Measurements from ENCODE around the gene VWA5B2. TPM values are rescaled to one million over a fixed set of nuclear protein-coding genes. Genes with fewer than 3 reads are reported as not detected.

Gene VWA5B2
- total and polyA plus RNA-seq, 2 of the 13 experiments (the other 11 are each of a cell fraction or from before 2014, with no cell fraction given), result 0.03 to 0.04 TPM

DNA sequence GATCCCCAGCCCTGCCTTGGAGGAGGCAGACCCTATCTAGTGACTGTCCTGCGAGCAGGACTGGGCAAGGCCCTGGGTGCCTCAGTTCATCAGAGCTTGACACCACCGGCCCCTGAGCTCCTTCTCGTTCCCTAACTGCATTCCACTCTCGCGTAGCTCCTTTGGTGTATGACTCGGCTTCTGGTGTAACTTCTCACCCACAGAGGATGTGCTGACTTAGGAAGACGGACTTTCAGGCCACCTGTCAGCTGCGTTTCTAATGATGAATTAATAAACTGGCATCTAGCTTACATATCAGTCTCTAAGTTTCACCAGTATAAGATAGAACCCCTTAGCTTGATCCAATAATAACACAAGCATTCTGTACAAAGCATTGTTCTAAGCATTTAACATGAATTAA is 25.9 kb upstream of the VWA5B2 start (continued):
- no peak for TF ChIP-seq HNRNPK (IDR thresholded peaks at IDR 0.05; ENCODE audit: low read depth, low read length, poor library complexity, severe bottlenecking)
- TF ChIP-seq, protein P1, sequence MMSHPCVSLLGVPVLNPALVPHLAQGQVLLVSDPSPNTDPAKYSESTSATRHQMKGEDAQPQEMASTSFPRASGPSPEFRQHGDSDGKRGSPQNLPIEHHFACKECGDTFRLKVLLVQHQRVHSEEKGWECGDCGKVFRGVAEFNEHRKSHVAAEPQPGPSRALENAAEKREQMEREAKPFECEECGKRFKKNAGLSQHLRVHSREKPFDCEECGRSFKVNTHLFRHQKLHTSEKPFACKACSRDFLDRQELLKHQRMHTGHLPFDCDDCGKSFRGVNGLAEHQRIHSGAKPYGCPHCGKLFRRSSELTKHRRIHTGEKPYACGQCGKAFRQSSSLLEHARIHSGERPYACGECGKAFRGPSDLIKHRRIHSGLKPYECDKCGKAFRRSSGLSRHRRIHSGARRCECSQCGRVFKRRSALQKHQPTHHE (CRISPR knock-in tag; IDR thresholded peaks at IDR 0.05; ENCODE audit: borderline replicate concordance), result no peak

DNA sequence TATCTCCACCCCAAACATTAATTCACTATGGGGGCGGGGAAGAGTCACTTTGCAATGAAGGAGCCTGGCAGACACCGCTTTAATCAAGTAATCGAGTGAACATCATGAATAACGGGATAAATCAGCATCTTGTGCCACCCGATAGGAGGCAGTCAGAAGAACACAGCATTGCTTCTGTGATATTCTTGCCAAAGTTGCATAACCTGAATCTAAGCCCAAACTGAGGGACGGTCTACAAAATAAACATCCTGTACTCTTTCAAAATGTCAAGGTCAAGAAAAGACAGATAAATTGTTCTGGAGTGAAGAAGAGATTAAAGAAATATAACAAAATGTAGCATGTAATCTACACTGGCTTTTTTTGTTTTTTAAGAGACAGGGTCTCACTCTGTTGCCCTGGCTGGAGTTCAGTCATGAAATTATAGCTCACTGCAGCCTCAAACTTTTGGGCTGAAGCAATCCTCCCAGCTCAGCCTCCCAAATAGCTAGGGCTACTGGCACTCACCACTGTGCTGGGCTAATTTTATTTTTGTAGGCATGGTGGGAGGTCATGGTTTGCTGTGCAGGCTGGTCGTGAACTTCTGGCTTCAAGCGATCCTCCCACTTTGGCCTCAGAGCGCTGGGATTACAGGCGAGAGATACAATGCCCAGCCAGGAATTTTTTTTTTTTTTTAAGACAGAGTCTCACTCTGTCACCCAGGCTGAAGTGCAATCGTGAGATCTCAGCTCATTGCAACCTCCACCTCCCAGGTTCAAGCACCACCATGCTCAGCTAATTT is 20.1 kb upstream of the VWA5B2 start:
- Histone ChIP-seq H3K9me3 (ENCODE audit: low read length) (no peaks in the 10 kb centered on the region), H3K4me2 (ENCODE audit: low read depth, low read length) (no peak overlapping the region), H4K20me1 (ENCODE audit: insufficient read depth, low read length) (no peaks in the 10 kb centered on the region), H3K27ac (ENCODE audit: extremely low read length, insufficient read depth, low read length) (no peak overlapping the region), H3K4me1 (ENCODE audit: insufficient read depth, low read length) (no peaks in the 10 kb centered on the region), H3K27me3 (ENCODE audit: control insufficient read depth in 1 of 2, insufficient read depth in 2 of 2, low read length in 2 of 2) (peaks cover 7 to 23% of the 10 kb centered on the region in 2 experiments; a peak in 4 of 5 replicates), H3K36me3 (replicated peaks in 1 of 2; ENCODE audit: control insufficient read depth in 1 of 2, insufficient read depth in 2 of 2, low read length in 2 of 2) (no peaks in the 10 kb centered on the region), H3K9ac (ENCODE audit: insufficient read depth, low read depth, low read length) (no peak overlapping the region), H3K4me3 (replicated peaks in 1 of 3; ENCODE audit: insufficient read depth in 1 of 3, low read depth in 2 of 3, low read length in 3 of 3) (no peak overlapping the region), H2AFZ (ENCODE audit: low read length) (no peak overlapping the region), H3K79me2 (ENCODE audit: insufficient read depth, low read length) (no peaks in the 10 kb centered on the region)
- ChIA-PET POLR2A (no interaction called here), CTCF (ENCODE audit: low intra/inter-chr PET ratio, low total read pairs) (no interaction called here)
- no peak for FAIRE-seq
- no peak for TF ChIP-seq ZNF766 (CRISPR knock-in tag; IDR thresholded peaks at IDR 0.05; ENCODE audit: borderline replicate concordance)
- intact Hi-C loops (cut with micrococcal nuclease; ENCODE audit: unreplicated experiment) (no loop called here), in situ Hi-C loops (cut with HindIII; ENCODE audit: extremely low pct_ligation_motif_present, low pct_unique_long_range_greater_than_20kb) (no loop called here)
- no peak for DNase-seq (ENCODE audit: low spot score)
- no peak for ATAC-seq
- BruUV-seq (replicated peaks), result no TSS peak
- WGBS (ENCODE audit: low lambda C conversion rate), result 12% methylated on average over 11 of the region's 11 CpGs

DNA sequence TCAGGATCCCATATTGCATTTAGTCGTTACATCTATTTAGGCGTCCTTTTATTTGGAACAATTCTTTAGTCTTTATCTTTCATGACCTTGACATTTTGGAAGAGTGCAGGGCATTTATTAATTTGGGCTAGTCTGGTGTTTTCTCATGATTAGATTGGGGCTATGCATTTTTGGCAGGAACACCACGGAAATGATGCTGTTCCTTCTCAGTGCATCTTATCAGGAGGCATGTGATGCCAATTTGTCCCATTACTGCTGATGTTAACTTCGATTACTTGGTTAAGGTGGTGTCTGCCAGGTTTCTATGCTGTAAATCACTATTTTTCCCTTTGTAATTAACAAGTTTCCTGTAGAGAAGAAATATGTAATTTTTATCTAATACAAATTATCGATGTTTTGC is 18.1 kb upstream of the VWA5B2 start:
- no peak for TF ChIP-seq ZNF230 (CRISPR knock-in tag; IDR thresholded peaks at IDR 0.05)
- TF ChIP-seq RBAK (CRISPR knock-in tag; IDR thresholded peaks at IDR 0.05), result no peak
- Histone ChIP-seq H3K9me3 (ENCODE audit: low read length) (no peaks in the 10 kb centered on the region), H3K27ac (ENCODE audit: extremely low read length, insufficient read depth, low read length) (no peak overlapping the region), H3K27me3 (ENCODE audit: control insufficient read depth in 1 of 2, insufficient read depth in 2 of 2, low read length in 2 of 2) (peaks cover 4 to 11% of the 10 kb centered on the region in 2 experiments; a peak in 4 of 5 replicates), H3K36me3 (replicated peaks in 1 of 2; ENCODE audit: control insufficient read depth in 1 of 2, insufficient read depth in 2 of 2, low read length in 2 of 2) (no peaks in the 10 kb centered on the region), H3K4me1 (ENCODE audit: insufficient read depth, low read length) (no peaks in the 10 kb centered on the region), H3K4me2 (ENCODE audit: low read depth, low read length) (no peak overlapping the region), H3K4me3 (replicated peaks in 1 of 3; ENCODE audit: insufficient read depth in 1 of 3, low read depth in 2 of 3, low read length in 3 of 3) (no peak overlapping the region), H2AFZ (ENCODE audit: low read length) (no peak overlapping the region), H4K20me1 (ENCODE audit: insufficient read depth, low read length) (no peaks in the 10 kb centered on the region), H3K9ac (ENCODE audit: insufficient read depth, low read depth, low read length) (no peak overlapping the region), H3K79me2 (ENCODE audit: insufficient read depth, low read length) (no peaks in the 10 kb centered on the region)
- WGBS (ENCODE audit: low lambda C conversion rate), result 26% methylated on average over 5 of the region's 5 CpGs
- FAIRE-seq (no peak), ATAC-seq (no peak), DNase-seq (ENCODE audit: low spot score) (no peak)
- intact Hi-C loops (cut with micrococcal nuclease; ENCODE audit: unreplicated experiment), result no loop called here
- no TSS peak for BruUV-seq (replicated peaks)
- POLR2A ChIA-PET, result interaction anchor here (0.8 kb wide), 1 partner anchor 31 kb away, joined by 3 read pairs; no protein-coding TSS in a partner anchor
- CTCF ChIA-PET (ENCODE audit: low intra/inter-chr PET ratio, low total read pairs), result no interaction called here
- in situ Hi-C loops (cut with HindIII; ENCODE audit: extremely low pct_ligation_motif_present, low pct_unique_long_range_greater_than_20kb), result no loop called here

Data from HepG2 (cell line).